ENCODE measurements around the gene ALOX5AP.

- no peak for TF ChIP-seq CTCF (IDR thresholded peaks at IDR 0.05)
- TF ChIP-seq EZH2 (IDR thresholded peaks at IDR 0.05): no peak
- no peak for TF ChIP-seq EZH2phosphoT487 (IDR thresholded peaks at IDR 0.05)
Measured at GRCh38 chr13:30735025-30735871, at the start of gene ALOX5AP.
